A204.1 (cell line): ENCODE results near the gene LY6G5B.

Source experiments
- FAIRE-seq: peaks from 2 replicates; lab custom pipeline; 2012; peaks lifted over from hg19 to GRCh38; lab: Jason Lieb, UNC

Gene LY6G5B

DNA sequence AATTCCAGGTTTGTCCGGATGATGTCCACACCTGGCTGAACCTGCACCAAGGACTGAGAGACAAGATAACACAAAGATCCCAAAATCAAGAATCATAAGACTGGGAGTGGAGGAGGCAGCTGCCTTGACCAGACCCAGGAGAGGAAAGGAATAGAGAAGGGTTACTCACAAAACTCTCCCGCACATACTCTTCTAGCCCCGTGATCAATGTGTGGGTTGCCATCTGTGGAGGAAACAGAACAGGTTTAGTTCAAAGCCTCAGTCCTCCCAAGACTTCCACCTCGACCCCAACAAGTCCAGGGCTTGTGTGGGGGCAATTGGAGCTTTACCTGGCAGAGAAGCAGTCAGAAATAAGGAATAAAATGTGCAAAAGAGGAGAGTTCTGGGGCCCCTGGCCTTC, 28.4 kb upstream of the LY6G5B start:
- FAIRE-seq = no peak

DNA sequence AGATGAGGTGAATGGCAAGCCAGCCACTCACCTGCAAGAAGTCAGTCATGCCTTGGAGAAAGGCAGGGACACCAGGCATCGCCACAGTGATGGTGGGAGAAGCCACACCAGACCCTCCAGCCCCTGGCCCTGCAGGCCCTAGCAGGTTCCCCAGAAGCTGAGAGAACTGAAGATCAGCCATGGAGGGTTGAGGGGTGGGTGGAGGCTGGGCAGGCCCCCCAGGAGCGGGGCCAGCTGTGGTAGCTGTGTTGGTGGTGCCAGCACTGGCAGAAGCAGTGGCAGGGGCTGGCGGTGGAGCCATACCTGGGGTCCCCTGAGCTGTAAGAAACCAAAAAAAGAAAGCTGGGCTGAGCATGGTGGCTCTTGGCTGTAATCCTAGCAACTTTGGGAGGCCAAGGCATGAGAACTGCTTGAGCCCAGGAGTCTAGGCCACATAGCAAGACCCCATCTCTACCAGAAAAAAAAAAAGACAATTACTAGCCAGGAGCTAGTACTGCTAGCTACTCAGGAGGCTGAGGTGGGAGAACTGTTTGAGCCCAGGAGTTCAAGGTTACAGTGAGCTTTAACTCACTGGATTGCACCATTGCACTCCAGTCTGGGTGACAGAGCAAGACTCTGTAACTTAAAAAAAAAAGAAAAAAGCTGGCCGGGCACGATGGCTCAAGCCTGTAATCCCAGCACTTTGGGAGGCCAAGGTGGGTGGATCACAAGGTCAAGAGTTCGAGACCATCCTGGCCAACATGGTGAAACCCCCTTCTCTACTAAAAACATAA, 26.8 kb upstream of the LY6G5B start:
- FAIRE-seq = no peak

DNA sequence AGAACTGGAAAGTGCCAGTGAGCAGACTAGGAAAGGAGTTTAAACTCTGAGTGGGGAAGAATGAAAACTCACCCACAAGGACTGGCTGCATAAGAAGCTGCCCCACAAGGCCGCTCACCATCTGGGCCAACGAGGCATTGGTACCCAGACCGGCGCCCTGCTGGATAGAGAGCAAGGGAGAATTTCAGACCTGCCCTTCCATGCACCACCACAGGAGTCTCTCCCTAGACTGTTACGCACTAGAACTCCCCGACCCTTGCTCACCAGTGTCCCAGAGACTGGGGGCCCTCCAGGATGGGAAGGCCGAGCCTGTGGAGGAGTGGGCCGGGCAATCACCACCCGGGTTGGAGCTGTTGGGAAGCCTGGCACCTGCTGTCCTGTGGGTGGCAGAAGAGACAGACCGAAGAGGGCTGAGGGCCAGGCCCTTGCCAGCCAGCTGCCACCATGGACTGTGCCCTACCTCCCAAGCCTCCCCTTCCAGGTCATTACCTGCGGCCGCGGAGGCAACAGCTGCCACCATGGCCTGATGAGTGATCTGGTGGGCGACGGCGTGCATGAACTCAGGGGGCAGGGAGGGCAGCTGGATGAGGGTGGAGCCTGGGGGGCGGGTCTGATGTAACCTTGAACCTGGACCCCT, 25.8 kb upstream of the LY6G5B start:
- FAIRE-seq = no peak

DNA sequence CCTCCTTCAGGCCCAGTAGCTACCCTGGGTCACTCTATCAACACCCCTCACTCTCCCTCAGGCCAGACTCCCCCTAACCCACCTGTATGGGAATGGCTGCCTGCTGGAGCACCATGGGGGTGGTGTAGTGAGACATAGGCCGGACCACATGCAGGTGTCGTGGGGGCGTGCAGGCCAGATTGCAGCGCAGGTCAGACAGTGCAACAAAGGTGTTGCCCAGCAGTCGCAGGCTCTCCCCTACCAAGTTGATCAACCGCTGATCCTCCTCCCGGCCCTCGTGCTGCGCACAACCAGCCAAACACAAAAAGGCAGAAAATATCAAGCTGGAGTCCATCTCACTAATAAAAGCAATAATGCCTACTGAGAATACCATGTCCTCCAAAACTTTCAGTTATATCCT, 24.5 kb upstream of the LY6G5B start:
- no peak for FAIRE-seq

DNA sequence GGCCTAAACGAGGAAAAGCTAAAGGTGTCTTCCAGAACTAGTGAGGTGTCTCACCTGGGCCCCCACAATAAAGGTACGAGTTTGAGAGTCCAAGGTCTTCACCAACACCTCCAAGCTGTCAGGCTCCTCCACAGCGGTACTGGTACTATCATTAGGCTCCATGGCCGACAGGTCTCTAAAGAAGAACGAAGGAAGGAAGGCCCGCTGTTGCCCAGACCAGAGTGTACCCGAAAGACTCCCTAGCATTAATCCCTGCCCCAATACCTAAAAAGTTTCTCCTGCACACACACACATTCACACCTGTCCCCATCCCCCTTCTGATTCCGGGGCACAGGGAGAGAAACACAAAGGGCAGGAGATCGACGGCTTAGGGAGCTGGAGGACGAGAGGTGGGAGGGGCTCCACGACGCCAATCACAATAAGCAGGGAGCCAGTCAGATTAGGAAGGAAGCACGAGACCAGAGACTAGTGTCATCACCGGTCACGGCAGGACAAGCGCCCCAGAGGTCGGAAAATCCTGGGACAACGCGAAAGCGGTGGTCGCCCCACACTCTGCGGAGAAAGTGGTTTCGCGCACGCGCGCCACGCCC, 18.1 kb upstream of the LY6G5B start:
- FAIRE-seq = no peak

DNA sequence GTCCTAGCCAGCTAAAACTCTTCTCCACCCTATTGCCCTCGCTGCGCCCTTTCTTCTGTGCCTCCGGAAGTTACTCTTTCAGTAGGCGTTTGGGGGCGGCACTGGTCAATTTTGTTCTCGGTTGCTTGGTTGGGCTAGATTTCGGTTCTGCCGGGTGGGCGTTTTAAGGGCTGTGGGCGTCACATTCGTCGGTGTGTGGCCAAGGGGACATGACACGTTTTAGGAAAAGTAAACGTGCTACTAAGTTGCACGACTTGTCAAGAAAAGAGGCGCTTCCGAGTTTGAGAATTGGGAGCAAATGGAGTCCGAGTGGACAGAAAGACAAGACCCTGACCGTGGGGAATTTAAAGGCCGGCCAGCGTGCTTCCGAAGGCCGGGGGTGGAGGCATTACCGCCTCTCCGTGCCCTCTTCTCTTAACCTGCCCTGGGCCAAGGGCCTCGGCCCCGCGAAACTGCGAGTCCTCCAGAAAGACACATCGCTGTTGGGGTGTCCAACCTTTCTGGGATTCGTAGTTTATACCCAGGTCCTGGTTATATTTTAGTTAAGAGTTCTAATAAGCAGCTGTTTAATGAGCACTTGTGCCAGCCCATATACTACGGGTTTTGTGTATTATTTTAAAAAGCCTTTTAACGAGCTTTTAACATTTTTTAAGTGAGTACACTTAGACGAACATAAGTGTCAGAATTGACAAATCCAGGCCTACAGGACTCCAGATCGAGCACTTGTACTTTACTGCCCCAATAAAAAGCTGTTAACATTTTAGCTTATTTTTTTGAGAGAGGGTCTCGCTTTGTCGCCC, 16.7 kb upstream of the LY6G5B start:
- FAIRE-seq = peak; percentile 78

DNA sequence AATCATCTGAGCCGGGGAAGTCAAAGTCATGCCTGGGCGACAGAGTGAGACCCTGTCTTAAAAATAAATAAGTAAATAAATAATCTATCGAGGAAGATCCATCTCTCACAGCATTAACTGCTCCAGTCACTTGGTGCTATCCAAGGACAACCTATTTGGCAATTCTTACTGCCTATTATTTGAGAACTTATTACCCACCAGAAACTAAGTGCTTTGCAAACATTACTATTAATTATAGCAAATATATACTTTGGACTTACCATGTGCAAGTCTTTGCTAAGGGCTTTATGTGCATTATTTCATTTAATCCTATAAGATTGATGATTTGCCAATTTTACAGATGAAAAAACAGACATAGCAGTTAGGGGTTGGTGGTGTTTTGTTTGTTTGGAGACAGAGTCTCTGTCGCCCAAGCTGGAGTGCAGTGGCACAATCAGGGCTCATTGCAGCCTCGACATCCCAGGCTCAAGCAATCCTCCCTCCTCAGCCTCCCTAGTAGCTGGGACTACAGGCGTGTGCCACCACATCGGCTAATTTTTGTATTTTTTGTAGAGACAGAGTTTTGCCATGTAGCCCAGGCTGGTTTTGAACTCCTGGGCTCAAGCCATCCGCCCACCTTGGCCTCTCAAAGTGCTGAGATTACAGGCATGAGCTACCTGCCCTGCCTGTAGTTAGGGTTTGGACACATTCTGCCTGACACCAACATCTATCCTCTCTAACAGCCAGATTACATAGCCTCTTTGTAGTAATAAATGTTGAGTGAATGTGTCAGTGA, 15.0 kb upstream of the LY6G5B start:
- no peak for FAIRE-seq

DNA sequence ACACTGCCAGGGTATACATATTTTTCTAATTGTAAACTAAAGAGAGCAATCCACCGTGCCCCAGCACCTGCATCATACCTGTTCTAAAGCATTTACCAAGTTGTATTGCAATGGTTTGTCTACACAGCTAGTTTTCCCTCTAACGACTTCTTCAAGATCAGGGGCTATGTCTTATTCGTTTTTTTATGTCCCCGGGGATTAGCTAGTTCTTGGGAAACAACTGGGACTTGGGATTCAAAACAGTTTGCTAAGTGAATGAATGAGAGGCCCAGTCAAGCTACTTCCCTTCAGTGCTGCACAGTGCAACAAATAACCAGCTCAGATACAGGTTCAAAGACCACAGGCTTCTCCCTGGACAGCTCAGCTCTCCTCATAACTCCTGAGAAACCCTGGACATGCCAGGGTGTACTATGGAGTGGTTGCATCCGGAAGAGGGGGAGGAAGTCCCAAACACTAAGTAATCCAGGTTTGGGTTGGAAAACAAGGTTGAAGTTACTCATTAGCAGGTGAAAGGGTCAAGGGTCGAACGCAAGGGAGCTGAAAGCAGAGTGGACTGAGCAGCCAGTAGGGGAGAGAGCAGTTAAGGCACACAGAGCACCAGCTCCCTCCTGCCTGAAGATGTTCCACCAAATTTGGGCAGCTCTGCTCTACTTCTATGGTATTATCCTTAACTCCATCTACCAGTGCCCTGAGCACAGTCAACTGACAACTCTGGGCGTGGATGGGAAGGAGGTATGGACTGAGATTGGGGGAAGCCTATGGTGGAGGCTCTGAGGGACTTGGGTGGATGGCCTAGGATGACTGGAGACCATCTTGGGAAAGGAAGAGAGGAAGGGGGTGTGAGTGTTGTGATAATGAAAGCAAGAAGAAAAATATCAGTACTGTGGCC, 14.2 kb upstream of the LY6G5B start, which contains the start of gene APOM:
Gene APOM (plus strand): TSS at position 546 of the 889 bp plus-strand sequence. CDS start 73 bp downstream, at position 619.
- FAIRE-seq = no peak

DNA sequence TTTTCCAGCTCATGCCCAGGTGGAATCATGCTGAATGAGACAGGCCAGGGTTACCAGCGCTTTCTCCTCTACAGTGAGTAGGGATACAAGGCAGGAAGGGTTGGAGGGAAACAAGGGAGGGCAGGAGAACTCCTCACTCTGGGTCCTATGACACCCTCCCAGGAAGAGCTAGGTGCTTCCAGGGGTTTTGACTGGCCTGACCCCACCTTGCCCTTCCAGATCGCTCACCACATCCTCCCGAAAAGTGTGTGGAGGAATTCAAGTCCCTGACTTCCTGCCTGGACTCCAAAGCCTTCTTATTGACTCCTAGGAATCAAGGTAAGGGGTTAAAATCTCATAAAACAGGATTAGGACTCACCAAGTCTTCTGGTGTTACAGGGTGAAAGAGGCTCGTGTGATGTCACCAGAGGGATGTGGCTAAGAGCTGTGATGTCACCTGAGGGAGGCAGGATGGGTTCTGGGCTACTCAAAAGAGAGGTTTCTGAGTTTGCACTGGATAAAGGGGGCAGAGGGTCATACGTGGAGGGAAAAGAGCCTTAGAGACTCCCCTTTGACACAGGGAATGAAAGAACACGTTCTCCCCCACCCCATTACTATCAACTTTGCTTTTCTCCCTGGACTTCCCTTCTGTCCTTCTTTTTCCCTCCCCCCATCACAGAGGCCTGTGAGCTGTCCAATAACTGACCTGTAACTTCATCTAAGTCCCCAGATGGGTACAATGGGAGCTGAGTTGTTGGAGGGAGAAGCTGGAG, 12.2 kb upstream of the LY6G5B start:
- no peak for FAIRE-seq

DNA sequence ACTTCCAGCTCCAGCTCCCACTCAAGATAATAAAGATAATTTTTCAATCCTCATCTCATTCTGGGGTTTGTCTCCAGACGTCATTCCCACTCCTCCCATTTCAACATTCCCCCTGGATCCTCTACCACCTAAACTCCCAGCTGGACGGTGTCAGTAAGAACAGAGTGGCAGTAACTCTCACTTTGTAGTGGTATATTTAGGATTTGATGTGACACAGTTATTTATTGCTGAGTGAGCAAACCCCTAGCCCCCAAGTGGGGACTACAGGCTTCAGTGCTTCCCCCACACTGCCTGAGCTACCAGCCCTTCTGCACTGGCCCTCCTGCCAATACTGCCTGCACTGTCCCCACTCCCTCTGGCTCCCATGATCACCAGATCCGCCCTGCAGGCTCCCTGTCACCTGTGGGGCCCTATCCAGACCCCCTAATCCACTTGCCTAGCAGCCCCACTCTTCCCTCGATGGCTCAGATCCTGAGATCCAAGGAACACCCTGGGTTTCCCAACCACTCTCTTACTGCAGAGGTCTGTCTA, 11.6 kb upstream of the LY6G5B start:
- FAIRE-seq = no peak

DNA sequence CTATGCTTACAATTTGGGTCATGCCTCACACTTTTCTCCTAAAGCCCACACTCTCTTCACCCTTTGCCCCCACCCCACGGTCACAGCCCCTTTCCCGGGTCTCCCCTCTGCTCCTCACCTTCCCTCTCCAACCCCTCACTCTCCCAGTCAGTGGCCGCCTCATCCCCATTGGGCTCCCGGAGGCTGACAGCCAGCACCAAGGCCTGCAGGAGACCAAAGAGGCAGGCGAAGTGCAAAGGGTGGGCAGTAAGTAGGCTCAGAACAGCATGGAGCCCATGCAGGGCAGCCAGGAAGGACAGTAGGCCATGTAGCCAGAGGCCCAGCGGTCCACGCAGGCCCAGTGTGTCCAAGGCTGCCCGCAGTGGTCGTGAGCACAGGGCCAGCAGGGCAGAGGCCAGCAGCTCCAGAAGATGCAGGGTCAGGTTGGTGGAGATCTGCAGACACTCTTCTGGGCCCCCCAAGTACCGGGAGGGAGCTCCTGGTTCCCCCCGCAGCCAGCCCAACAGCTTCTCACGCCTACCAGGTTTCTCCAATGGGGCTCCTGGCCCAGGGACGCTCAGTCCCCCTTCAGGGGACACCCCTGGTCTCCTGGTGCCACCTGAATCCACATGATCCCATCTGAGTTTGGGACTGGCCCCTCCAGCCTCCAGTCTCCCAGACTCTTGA, 10.7 kb upstream of the LY6G5B start:
- FAIRE-seq = no peak

DNA sequence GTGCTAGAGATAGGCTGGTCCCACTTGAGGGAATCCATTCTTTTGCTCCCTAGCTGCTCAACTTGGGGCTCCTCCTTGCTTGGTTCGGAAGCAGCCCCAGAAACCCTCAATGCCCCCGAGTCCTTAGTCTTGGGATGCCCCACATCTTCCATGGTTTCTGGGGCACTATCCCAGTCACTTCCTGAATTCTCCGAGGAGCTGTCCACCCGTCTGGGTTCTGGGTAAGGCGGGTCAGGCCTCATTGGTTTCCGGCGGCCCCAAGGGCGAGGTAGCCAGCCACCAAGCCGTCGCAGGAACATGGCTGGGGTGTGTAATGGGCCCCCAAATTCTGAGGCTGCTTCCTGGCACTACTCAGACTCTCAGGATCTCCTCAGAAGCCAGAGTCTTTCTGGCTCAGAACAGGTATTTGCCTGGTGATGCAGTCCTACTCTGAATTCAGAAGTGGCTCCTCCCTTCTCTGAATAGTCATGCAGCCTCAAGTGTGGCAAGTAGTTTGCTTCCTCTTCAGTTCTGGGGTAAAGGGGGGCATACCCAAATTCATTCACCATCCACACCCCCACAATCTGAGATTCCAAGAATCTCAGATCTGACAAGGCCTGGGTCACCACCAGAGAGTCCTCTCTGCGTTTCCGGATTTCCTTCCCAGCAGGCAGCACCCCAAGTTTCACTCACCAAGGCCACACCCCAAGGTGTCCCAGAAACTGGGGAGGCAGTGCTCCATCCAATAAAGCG, 10.0 kb upstream of the LY6G5B start:
- no peak for FAIRE-seq

DNA sequence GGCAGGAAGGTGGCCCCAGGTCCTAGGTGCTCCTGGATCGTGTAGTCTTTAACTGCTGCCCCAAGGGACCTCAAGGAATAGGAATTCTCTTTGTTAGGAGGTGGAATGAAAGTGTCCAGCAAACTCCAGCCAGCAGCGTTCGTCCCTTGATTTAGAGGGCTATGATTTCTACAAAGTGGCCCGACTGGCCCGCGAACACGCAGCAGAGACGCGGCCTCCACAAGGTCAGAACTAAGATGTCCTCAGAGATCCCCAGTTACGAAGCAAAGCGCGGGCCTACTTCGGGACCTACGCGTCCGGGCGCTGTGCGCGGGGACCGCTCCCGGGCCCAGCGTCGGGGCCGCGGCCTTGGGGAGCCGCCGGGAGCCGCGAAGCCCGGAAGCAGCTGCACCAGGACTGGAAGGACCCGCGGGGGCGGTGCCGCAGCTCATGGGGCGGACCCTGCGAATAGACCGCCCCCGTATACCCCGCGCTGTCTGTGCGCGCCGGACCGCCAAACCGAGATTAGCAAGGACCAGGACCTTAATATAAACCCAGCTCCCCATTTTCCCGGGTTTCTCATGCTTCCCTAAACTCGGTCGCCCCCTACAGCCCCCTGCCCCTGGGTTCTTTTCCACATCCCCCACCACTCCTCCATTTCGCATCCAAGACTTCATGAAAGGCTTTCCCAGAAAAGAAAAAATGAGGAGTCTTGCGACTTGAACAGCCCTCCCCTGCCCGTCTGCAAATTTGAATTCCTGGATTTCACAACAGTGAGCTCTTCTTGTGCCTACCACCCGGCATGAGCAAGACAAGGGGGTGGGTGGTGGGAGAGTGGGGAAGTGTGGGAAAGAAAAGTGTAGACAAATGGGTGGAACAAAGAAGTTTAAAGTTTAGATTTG, 9.2 kb upstream of the LY6G5B start, which contains the start of gene C6orf47:
Gene C6orf47 (minus strand): TSS at position 398 of the 881 bp plus-strand sequence. CDS start 831 bp downstream, outside the sequence.
- FAIRE-seq = no peak

DNA sequence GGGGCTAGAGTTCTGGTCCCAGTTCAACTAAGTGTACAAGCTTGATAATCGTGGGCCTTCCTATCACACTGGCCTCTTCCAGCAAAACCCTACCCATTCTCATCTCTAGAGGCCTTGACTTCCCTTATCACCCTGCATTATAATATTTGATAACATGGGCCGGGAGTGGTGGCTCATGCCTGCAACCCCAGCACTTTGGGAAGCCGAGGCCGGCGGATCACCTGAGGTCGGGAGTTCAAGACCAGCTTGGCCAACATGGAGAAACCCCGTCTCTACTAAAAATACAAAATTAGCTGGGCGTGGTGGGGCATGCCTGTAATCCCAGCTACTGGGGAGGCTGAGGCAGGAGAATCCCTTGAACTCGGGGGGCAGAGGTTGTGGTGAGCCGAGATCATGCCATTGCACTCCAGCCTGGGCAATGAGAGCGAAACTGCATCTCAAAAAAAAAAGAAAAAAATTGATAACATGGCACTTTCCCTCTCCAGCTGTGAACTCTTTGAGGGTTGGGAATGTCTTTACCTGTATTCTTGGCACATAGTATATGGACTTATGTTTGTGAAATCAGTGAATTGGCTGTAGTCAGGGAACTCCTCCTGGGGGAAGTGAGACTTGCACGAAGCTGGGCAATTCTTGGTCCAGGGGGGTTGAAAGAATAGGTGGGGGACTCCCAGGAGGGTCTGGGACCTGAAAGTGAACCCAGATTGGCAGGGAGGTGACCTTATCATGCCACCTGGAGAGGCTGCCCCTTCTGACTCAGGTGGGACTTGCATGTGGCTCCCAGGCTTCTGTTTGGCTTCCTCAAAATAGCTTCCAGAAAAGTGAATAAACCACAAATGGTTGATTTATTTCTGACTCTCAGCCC, 8.3 kb upstream of the LY6G5B start:
- no peak for FAIRE-seq

DNA sequence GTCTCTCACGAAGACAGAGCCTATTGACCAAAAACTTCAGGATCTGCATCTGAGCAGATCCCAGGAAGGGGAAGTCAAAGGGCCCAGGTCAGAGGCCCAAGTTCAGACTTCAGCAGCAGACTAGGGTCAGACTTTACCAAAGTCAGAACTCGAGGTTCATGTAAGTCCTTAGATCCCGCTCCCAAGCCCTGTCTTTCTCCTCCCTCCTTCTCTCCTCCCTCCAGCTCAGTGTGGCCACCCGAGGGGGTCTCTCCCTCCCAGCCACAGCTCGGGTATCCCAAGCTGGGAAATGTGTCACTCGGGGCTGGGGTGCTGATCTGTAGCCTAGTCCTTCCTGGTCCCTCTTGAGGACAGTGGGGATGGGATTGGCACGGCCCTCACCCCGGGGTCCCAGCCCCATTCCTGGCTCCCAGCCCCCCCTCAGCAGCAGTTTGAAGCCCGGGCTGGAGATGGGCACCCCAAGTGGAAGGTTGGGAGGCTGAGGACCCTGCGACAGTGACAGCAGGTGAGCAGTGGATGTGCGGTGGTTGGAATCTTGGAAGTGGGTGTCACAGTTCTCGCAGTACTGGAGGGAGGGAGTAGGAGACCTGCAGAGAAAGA, 7.6 kb upstream of the LY6G5B start:
- FAIRE-seq = no peak
